ENCODE data around the gene VPS25. TPM values are rescaled to one million over a fixed set of nuclear protein-coding genes. Genes with fewer than 3 reads are reported as not detected.

VPS25 gene
- total and polyA plus RNA-seq, 9 of the 15 experiments (the other 6 are each of a cell fraction or from before 2014, with no cell fraction given) = 123 to 352 (median 180) TPM

DNA sequence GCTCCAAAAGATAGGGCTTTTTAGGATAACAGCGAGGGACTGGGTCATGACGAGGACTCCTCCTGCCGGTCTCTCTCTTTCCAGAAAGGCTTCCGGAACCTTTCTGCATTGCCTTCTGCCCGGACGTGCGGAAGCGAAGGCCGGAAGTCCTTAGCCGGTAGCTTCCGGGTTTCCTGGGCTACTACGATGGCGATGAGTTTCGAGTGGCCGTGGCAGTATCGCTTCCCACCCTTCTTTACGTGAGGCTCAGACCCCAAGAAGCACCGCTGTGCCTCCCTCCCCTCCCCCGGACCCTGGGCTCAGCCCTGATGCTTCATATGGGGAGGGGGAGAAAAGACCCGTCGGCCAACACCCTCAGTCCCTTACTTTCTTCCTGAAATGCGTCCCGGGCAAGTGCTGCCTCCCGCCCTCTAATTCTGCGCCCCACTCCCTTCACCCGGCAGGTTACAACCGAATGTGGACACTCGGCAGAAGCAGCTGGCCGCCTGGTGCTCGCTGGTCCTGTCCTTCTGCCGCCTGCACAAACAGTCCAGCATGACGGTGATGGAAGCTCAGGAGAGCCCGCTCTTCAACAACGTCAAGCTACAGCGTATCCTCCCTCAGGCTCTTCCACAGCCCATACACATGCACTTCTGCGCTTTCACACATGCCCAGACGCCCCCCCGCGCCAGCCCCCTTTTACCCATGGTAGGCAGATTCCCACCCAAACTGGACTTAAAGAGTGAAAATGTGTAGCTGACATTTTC, at the start of gene VPS25 (continued):
- peak; percentile 54; the same call in 1 of the 2 replicates for TF ChIP-seq ZNF175 (CRISPR knock-in tag; IDR thresholded peaks at IDR 0.05; ENCODE audit: low read depth)
- no peak; the same call in 1 of the 2 replicates for TF ChIP-seq ARID1B (IDR thresholded peaks at IDR 0.05)
- no peak for TF ChIP-seq CSDE1 (IDR thresholded peaks at IDR 0.05)
- TF ChIP-seq PTTG1 (tag; IDR thresholded peaks at IDR 0.05; ENCODE audit: low read depth) = no peak
- TF ChIP-seq ZBTB12 (CRISPR knock-in tag; IDR thresholded peaks at IDR 0.05) = no peak
- TF ChIP-seq RBBP5 (IDR thresholded peaks at IDR 0.05; ENCODE audit: borderline replicate concordance, insufficient read depth, low read length, poor library complexity, severe bottlenecking) = peak; percentile 90
- TF ChIP-seq, protein P1, sequence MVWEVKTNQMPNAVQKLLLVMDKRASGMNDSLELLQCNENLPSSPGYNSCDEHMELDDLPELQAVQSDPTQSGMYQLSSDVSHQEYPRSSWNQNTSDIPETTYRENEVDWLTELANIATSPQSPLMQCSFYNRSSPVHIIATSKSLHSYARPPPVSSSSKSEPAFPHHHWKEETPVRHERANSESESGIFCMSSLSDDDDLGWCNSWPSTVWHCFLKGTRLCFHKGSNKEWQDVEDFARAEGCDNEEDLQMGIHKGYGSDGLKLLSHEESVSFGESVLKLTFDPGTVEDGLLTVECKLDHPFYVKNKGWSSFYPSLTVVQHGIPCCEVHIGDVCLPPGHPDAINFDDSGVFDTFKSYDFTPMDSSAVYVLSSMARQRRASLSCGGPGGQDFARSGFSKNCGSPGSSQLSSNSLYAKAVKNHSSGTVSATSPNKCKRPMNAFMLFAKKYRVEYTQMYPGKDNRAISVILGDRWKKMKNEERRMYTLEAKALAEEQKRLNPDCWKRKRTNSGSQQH (CRISPR knock-in tag; IDR thresholded peaks at IDR 0.05) = peak; percentile 61; the same call in 1 of the 2 replicates
- no peak for TF ChIP-seq HNRNPK (IDR thresholded peaks at IDR 0.05; ENCODE audit: low read depth, low read length, poor library complexity, severe bottlenecking)
- TF ChIP-seq BRD4 (IDR thresholded peaks at IDR 0.05) = 0 out of 2 replicates have a peak, but pooled peaks have one; percentile 37
- TF ChIP-seq KAT2B (IDR thresholded peaks at IDR 0.05; ENCODE audit: low read depth, low read length) = no peak
- TF ChIP-seq MEIS2 (IDR thresholded peaks at IDR 0.05; ENCODE audit: partially characterized antibody) = no peak
- 0 out of 2 replicates have a peak, but pooled peaks have one; percentile 39 for TF ChIP-seq MBD2 (IDR thresholded peaks at IDR 0.05; ENCODE audit: borderline replicate concordance, low read depth)
- no peak for TF ChIP-seq BRF1 (IDR thresholded peaks at IDR 0.05; ENCODE audit: borderline replicate concordance, extremely low read depth, insufficient read length)
- no peak for TF ChIP-seq NFE2 (IDR thresholded peaks at IDR 0.05; ENCODE audit: low read depth)
- TF ChIP-seq, protein P2, sequence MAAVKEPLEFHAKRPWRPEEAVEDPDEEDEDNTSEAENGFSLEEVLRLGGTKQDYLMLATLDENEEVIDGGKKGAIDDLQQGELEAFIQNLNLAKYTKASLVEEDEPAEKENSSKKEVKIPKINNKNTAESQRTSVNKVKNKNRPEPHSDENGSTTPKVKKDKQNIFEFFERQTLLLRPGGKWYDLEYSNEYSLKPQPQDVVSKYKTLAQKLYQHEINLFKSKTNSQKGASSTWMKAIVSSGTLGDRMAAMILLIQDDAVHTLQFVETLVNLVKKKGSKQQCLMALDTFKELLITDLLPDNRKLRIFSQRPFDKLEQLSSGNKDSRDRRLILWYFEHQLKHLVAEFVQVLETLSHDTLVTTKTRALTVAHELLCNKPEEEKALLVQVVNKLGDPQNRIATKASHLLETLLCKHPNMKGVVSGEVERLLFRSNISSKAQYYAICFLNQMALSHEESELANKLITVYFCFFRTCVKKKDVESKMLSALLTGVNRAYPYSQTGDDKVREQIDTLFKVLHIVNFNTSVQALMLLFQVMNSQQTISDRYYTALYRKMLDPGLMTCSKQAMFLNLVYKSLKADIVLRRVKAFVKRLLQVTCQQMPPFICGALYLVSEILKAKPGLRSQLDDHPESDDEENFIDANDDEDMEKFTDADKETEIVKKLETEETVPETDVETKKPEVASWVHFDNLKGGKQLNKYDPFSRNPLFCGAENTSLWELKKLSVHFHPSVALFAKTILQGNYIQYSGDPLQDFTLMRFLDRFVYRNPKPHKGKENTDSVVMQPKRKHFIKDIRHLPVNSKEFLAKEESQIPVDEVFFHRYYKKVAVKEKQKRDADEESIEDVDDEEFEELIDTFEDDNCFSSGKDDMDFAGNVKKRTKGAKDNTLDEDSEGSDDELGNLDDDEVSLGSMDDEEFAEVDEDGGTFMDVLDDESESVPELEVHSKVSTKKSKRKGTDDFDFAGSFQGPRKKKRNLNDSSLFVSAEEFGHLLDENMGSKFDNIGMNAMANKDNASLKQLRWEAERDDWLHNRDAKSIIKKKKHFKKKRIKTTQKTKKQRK (IDR thresholded peaks at IDR 0.05; ENCODE audit: borderline replicate concordance, low read depth, low read length) = no peak
- TF ChIP-seq PHB2 (IDR thresholded peaks at IDR 0.05; ENCODE audit: low read depth) = no peak
- no peak for TF ChIP-seq ZNF707 (CRISPR knock-in tag; conservative IDR thresholded peaks at IDR 0.05)
- TF ChIP-seq CLOCK (CRISPR knock-in tag; IDR thresholded peaks at IDR 0.05; ENCODE audit: borderline replicate concordance) = no peak
- no peak for TF ChIP-seq HSF4 (CRISPR knock-in tag; IDR thresholded peaks at IDR 0.05; ENCODE audit: borderline replicate concordance)
